IMR-90 (cell line): ENCODE data around the gene ALDH1B1. TPM values are rescaled to one million over a fixed set of nuclear protein-coding genes. Genes with fewer than 3 reads are reported as not detected.

ENCODE experiments used
- ATAC-seq: fragments of 200-7000 bp; cut with Tn5 transposase; 2 replicates; pipeline ENCODE4 v1.9.1; 2020; ENCODE audit warnings: low read depth, mild to moderate bottlenecking, moderate library complexity
- BruUV-seq: library from RNA; stranded (reverse); fragments of 400-500 nt; replicated peaks from 2 replicates; lab custom pipeline; 2021; lab: Mats Ljungman, UMichigan
- CTCF ChIA-PET: fragments of 300-600 bp; formaldehyde crosslinking; extraction: SDS; loops from one replicate; lab custom pipeline; 2021; ENCODE audit warnings: antibody characterized with exemption; lab: Yijun Ruan, JAX
- POLR2A ChIA-PET: fragments of 300-600 bp; sonication (Branson Sonifier 250); formaldehyde crosslinking; loops from one replicate; lab custom pipeline; 2022; ENCODE audit warnings: antibody characterized with exemption; ENCODE audit not compliant: unreplicated experiment; lab: Charles Lee
- DNase-seq: peaks from one replicate; pipeline ENCODE4 v3.0.0; 2013
- H2AFZ ChIP-seq: replicated peaks from 2 replicates; pipeline ENCODE3; 2013; ENCODE audit warnings: low read length, mild to moderate bottlenecking; ENCODE audit not compliant: poor library complexity
- H2AK5ac ChIP-seq: 2 replicates; pipeline ENCODE4 v1.6.1; 2013; ENCODE audit warnings: low read depth, low read length, inconsistent platforms
- H2AK9ac ChIP-seq: replicated peaks from 2 replicates; pipeline ENCODE3; 2013; ENCODE audit warnings: mild to moderate bottlenecking, low read depth, low read length, moderate library complexity; ENCODE audit not compliant: poor library complexity
- H2BK120ac ChIP-seq: 2 replicates; pipeline ENCODE4 v1.6.1; 2013; ENCODE audit warnings: low read depth, low read length, inconsistent platforms
- H2BK15ac ChIP-seq: 3 replicates; pipeline ENCODE4 v1.6.1; 2013; ENCODE audit warnings: low read depth, low read length, inconsistent platforms
- H2BK20ac ChIP-seq: 2 replicates; pipeline ENCODE4 v1.6.1; 2013; ENCODE audit warnings: low read depth, mild to moderate bottlenecking, inconsistent platforms, low read length, moderate library complexity
- H2BK5ac ChIP-seq: 2 replicates; pipeline ENCODE4 v1.6.1; 2013; ENCODE audit warnings: mild to moderate bottlenecking, low read depth, low read length, inconsistent platforms; ENCODE audit not compliant: poor library complexity, severe bottlenecking
- H3K14ac ChIP-seq: replicated peaks from 2 replicates; pipeline ENCODE4 v1.6.1; 2013; ENCODE audit warnings: low read depth, low read length, inconsistent platforms
- H3K18ac ChIP-seq: 2 replicates; pipeline ENCODE4 v1.6.1; 2013; ENCODE audit warnings: low read depth, low read length, control low read depth
- H3K23ac ChIP-seq: 2 replicates; pipeline ENCODE4 v1.6.1; 2013; ENCODE audit warnings: low read depth, low read length, inconsistent platforms
- H3K27ac ChIP-seq: 2 replicates; pipeline ENCODE4 v1.5.1; 2013; ENCODE audit warnings: mild to moderate bottlenecking, control low read depth, low read length; ENCODE audit not compliant: insufficient read depth
- H3K27me3 ChIP-seq: 2 replicates; pipeline ENCODE4 v1.6.1; 2013; ENCODE audit warnings: low read length; ENCODE audit not compliant: control insufficient read depth, insufficient read depth
- H3K36me3 ChIP-seq: 2 replicates; pipeline ENCODE4 v1.6.1; 2013; ENCODE audit warnings: low read length, mixed read lengths; ENCODE audit not compliant: control insufficient read depth, insufficient read depth
- H3K4ac ChIP-seq: 2 replicates; pipeline ENCODE4 v1.6.1; 2013; ENCODE audit warnings: low read depth, low read length, inconsistent platforms
- H3K4me1 ChIP-seq: 2 replicates; pipeline ENCODE4 v1.6.1; 2013; ENCODE audit warnings: low read length, mixed read lengths; ENCODE audit not compliant: control insufficient read depth, insufficient read depth
- H3K4me2 ChIP-seq: 2 replicates; pipeline ENCODE4 v1.6.1; 2013; ENCODE audit warnings: low read depth, mild to moderate bottlenecking, control low read depth, low read length, moderate library complexity
- H3K4me3 ChIP-seq: 2 replicates; pipeline ENCODE4 v1.5.1; 2013; ENCODE audit warnings: low read depth, mild to moderate bottlenecking, control low read depth, low read length, moderate library complexity; ENCODE audit not compliant: insufficient read depth
- H3K56ac ChIP-seq: 2 replicates; pipeline ENCODE4 v1.6.1; 2013; ENCODE audit warnings: low read length, inconsistent platforms; ENCODE audit not compliant: insufficient read depth; ENCODE audit errors: extremely low read depth
- H3K79me1 ChIP-seq, 2 experiments: 2 replicates each; pipeline ENCODE4 v1.6.1; 2013; ENCODE audit warnings: low read length in 2 of 2, inconsistent platforms in 1 of 2, low read depth in 1 of 2
- H3K9ac ChIP-seq: 2 replicates; pipeline ENCODE4 v1.6.1; 2013; ENCODE audit warnings: low read depth, low read length, control low read depth
- H3K9me1 ChIP-seq: 2 replicates; pipeline ENCODE4 v1.6.1; 2013; ENCODE audit warnings: low read length, inconsistent platforms; ENCODE audit not compliant: insufficient read depth
- H3K9me3 ChIP-seq: 2 replicates; pipeline ENCODE4 v1.6.1; 2013; ENCODE audit warnings: low read length; ENCODE audit not compliant: control insufficient read depth, insufficient read depth
- H4K20me1 ChIP-seq: 2 replicates; pipeline ENCODE4 v1.6.1; 2013; ENCODE audit warnings: low read length, inconsistent platforms; ENCODE audit not compliant: insufficient read depth
- H4K5ac ChIP-seq: 2 replicates; pipeline ENCODE4 v1.6.1; 2013; ENCODE audit warnings: mild to moderate bottlenecking, low read depth, low read length, control low read depth
- H4K8ac ChIP-seq, 2 experiments: 2 replicates each; pipeline ENCODE4 v1.6.1; 2013; ENCODE audit warnings: low read depth in 2 of 2, low read length in 2 of 2, control low read depth in 1 of 2, inconsistent platforms in 1 of 2
- H4K91ac ChIP-seq: 2 replicates; pipeline ENCODE4 v1.6.1; 2013; ENCODE audit warnings: low read depth, low read length, inconsistent platforms; ENCODE audit not compliant: insufficient read depth
- NFE2L2 ChIP-seq: fragments of 150-350 bp; IDR thresholded peaks from 2 replicates; pipeline ENCODE4 v1.6.1; 2016; ENCODE audit warnings: low read depth, mild to moderate bottlenecking, low read length
- POLR2A ChIP-seq: IDR thresholded peaks from 2 replicates; pipeline ENCODE4 v1.6.1; 2012; ENCODE audit warnings: mild to moderate bottlenecking, low read depth, low read length
- WGBS, 2 experiments: methylation state at CpG; one replicate each; pipeline versions ENCODE4 v1.1.5 to v1.1.7; 2013; ENCODE audit warnings: missing lambda C conversion rate in 2 of 2; ENCODE audit not compliant: insufficient read length in 1 of 2; ENCODE audit errors: extremely low coverage in 2 of 2; 5-methylcytosine and 5-hydroxymethylcytosine counted together
- dilution Hi-C: fragments of 300-500 bp; cut with HindIII; formaldehyde crosslinking; loops from one replicate; pipeline ENCODE4 v1.14.3; 2018; ENCODE audit warnings: low sequenced_read_pairs; ENCODE audit not compliant: unreplicated experiment
- in situ Hi-C: fragments of 300-500 bp; cut with MboI; formaldehyde crosslinking; loops from 3 replicates; pipeline ENCODE4 v1.14.3; 2019; ENCODE audit warnings: low sequenced_read_pairs, inconsistent platforms, mixed read lengths
- intact Hi-C: fragments of 100-400 bp; cut with micrococcal nuclease; formaldehyde crosslinking; loops from 2 replicates; pipeline ENCODE4 v1.10.0; 2022
- polyA plus RNA-seq, 3 experiments: library from polyadenylated mRNA; depleted of rRNA; stranded (reverse); fragments of >200 nt; gene quantifications; 2 replicates each; pipeline ENCODE4 v1.2.3, GENCODE V29; 2012; ENCODE audit warnings: low replicate concordance in 1 of 3
- total RNA-seq: library from RNA; depleted of rRNA; stranded (reverse); fragments of >200 nt; gene quantifications from 2 replicates; pipeline ENCODE4 v1.2.3, GENCODE V29; 2012
- TF ChIP-seq, protein P1 (sequence below): conservative IDR thresholded peaks from 2 replicates; pipeline ENCODE4 v1.5.1; 2012; ENCODE audit warnings: mild to moderate bottlenecking, low read depth, low read length, improper control_type of control experiment
- TF ChIP-seq, protein P2 (sequence below): fragments of 150-350 bp; IDR thresholded peaks from 2 replicates; pipeline ENCODE4 v1.6.1; 2017; ENCODE audit warnings: mild to moderate bottlenecking, antibody characterized with exemption, low read length, low read depth

ALDH1B1 gene
- total and polyA plus RNA-seq, 2 of the 4 experiments (the other 2 are of a cell fraction) = 29.6 to 37.6 TPM

DNA sequence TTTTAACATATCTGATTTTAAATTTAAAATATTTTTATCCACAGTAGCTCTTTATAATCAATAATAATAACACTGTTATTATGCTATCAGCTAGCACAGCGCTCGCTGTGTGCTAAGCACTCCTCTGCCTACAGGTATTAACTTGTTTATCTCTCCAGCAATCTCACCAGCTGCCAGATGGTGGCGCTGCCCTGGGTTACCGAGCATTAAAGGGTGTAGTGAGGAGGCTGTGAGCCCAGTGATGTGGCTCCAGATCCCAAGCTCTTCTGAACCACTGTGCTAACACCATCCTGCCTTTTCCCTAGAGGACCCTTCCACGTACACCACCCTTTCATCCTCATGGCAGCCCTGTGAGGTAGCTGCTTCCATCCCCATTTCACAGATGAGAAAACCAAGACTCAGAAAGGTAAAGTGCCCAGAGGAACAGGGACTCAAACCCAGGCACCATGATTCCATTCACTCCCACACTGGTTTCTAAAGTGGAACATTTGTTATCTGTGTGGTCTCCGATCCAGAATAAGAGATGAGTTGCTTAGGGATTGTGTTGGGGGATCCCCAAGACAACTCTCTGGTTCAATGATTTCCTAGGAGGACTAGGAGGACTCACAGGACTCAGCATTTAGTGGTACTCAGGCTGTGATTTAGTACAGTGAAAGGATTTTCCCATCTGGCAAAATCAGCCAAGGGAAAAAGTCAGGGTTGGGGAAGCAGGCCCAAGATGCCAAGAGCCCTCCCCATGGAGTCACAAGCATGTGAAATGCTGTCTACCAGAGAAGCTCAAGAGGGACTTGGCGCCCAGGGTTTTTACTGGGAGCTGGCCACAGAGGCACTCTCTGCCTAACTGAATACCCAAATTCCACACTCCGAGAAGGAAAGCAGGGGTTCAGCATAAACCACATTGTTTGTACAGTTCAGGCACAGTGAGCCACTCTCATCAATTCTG, 24.8 kb downstream of the ALDH1B1 start:
- H3K9ac ChIP-seq = no peak overlapping the region
- no peaks in the 10 kb centered on the region for H3K9me3 ChIP-seq
- no peaks in the 10 kb centered on the region for H3K36me3 ChIP-seq
- H3K27me3 ChIP-seq = peaks cover 73% of the 10 kb centered on the region
- DNase-seq (no peak), ATAC-seq (peak; percentile 24; the same call in 1 of the 2 replicates)
- H3K23ac ChIP-seq = no peak overlapping the region
- no peak overlapping the region for H2BK5ac ChIP-seq
- TF ChIP-seq, protein P1, sequence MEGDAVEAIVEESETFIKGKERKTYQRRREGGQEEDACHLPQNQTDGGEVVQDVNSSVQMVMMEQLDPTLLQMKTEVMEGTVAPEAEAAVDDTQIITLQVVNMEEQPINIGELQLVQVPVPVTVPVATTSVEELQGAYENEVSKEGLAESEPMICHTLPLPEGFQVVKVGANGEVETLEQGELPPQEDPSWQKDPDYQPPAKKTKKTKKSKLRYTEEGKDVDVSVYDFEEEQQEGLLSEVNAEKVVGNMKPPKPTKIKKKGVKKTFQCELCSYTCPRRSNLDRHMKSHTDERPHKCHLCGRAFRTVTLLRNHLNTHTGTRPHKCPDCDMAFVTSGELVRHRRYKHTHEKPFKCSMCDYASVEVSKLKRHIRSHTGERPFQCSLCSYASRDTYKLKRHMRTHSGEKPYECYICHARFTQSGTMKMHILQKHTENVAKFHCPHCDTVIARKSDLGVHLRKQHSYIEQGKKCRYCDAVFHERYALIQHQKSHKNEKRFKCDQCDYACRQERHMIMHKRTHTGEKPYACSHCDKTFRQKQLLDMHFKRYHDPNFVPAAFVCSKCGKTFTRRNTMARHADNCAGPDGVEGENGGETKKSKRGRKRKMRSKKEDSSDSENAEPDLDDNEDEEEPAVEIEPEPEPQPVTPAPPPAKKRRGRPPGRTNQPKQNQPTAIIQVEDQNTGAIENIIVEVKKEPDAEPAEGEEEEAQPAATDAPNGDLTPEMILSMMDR = peak; percentile 35; the same call in 1 of the 2 replicates
- TF ChIP-seq POLR2A (no peak), NFE2L2 (no peak)
- TF ChIP-seq, protein P2, sequence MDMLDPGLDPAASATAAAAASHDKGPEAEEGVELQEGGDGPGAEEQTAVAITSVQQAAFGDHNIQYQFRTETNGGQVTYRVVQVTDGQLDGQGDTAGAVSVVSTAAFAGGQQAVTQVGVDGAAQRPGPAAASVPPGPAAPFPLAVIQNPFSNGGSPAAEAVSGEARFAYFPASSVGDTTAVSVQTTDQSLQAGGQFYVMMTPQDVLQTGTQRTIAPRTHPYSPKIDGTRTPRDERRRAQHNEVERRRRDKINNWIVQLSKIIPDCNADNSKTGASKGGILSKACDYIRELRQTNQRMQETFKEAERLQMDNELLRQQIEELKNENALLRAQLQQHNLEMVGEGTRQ = no peak
- POLR2A ChIA-PET = no interaction called here
- no peak overlapping the region for H4K5ac ChIP-seq
- no peak overlapping the region for H2BK15ac ChIP-seq
- WGBS, 2 experiments = 100% methylated on average over 1 of the region's 8 CpGs; no CpG with 5 or more reads in 1 of the 2 experiments
- H2AFZ ChIP-seq = no peak overlapping the region
- H2AK9ac ChIP-seq = peak overlapping the region; percentile 29
- no peak overlapping the region for H2AK5ac ChIP-seq
- no peak overlapping the region for H3K56ac ChIP-seq
- intact Hi-C loops = no loop called here
- no peaks in the 10 kb centered on the region for H3K4me1 ChIP-seq
- H3K9me1 ChIP-seq = no peaks in the 10 kb centered on the region
- H2BK120ac ChIP-seq = no peak overlapping the region
- in situ Hi-C loops = no loop called here
- H3K4me2 ChIP-seq = no peak overlapping the region
- no peak overlapping the region for H3K4ac ChIP-seq
- no peak overlapping the region for H3K4me3 ChIP-seq
- no peak overlapping the region for H3K27ac ChIP-seq
- H4K91ac ChIP-seq = no peak overlapping the region
- dilution Hi-C loops = no loop called here
- H4K8ac ChIP-seq = no peak overlapping the region
- no peaks in the 10 kb centered on the region for H3K79me1 ChIP-seq
- CTCF ChIA-PET = interaction anchor here (1.6 kb wide), 1 partner anchor 11 kb away, joined by 4 read pairs; no protein-coding TSS in a partner anchor
- H2BK20ac ChIP-seq = no peak overlapping the region
- no peak overlapping the region for H3K14ac ChIP-seq
- no TSS peak for BruUV-seq
- H4K20me1 ChIP-seq = no peaks in the 10 kb centered on the region
- H3K18ac ChIP-seq = no peak overlapping the region
